ENCODE measurements around the gene PDE6A. TPM values are rescaled to one million over a fixed set of nuclear protein-coding genes. Genes with fewer than 3 reads are reported as not detected.
"Not testable (repeated sequence)": the region's sequence is repeated elsewhere in the genome, so short reads cannot be mapped to it uniquely, and the experiment has no call there.

The PDE6A gene
- total RNA-seq, 1 donor from 2014 or later, result 0.07 TPM

- H3K36me3 Mint-ChIP-seq (ENCODE audit: insufficient read depth), result no peaks in the 10 kb centered on the region
- H3K27me3 Mint-ChIP-seq, result peaks cover 4% of the 10 kb centered on the region
- DNase-seq (ENCODE audit: low spot score, unreplicated experiment), result no peak
- no peak for TF ChIP-seq CTCF (IDR thresholded peaks at IDR 0.05; ENCODE audit: unreplicated experiment)
- no peaks in the 10 kb centered on the region for H3K9me3 Mint-ChIP-seq (ENCODE audit: low read depth)
- no peak overlapping the region for H3K4me3 Mint-ChIP-seq (ENCODE audit: low read depth)
- peaks cover 1% of the 10 kb centered on the region for H3K4me1 Mint-ChIP-seq (ENCODE audit: low read depth)
- H3K27ac Mint-ChIP-seq, result no peak overlapping the region
Observed at GRCh38 chr5:149859746-149860145, 84.8 kb downstream of the PDE6A start.

GRCh38 chr5:149858481-149858880, 86.1 kb downstream of the PDE6A start:
- H3K4me3 Mint-ChIP-seq (ENCODE audit: low read depth); H3K27ac Mint-ChIP-seq; DNase-seq (ENCODE audit: low spot score, unreplicated experiment): not testable (repeated sequence)

GRCh38 chr5:149857499-149857898, 87.1 kb downstream of the PDE6A start:
- no peak overlapping the region for H3K27ac Mint-ChIP-seq
- H3K36me3 Mint-ChIP-seq (ENCODE audit: insufficient read depth), result no peaks in the 10 kb centered on the region
- peaks cover 7% of the 10 kb centered on the region for H3K27me3 Mint-ChIP-seq
- H3K9me3 Mint-ChIP-seq (ENCODE audit: low read depth), result no peaks in the 10 kb centered on the region
- H3K4me1 Mint-ChIP-seq (ENCODE audit: low read depth), result peaks cover 1% of the 10 kb centered on the region
- DNase-seq (ENCODE audit: low spot score, unreplicated experiment), result no peak
- TF ChIP-seq CTCF (IDR thresholded peaks at IDR 0.05; ENCODE audit: unreplicated experiment), result no peak
- no peak overlapping the region for H3K4me3 Mint-ChIP-seq (ENCODE audit: low read depth)

More at GRCh38 chr5:149858481-149858880, 86.1 kb downstream of the PDE6A start:
- H3K36me3 Mint-ChIP-seq (ENCODE audit: insufficient read depth); H3K9me3 Mint-ChIP-seq (ENCODE audit: low read depth); H3K27me3 Mint-ChIP-seq; H3K4me1 Mint-ChIP-seq (ENCODE audit: low read depth): not testable (repeated sequence)

GRCh38 chr5:149855366-149855765, 89.2 kb downstream of the PDE6A start:
- Mint-ChIP-seq H3K27ac (no peak overlapping the region), H3K4me1 (ENCODE audit: low read depth) (no peaks in the 10 kb centered on the region), H3K9me3 (ENCODE audit: low read depth) (no peaks in the 10 kb centered on the region), H3K27me3 (peaks cover 7% of the 10 kb centered on the region), H3K4me3 (ENCODE audit: low read depth) (no peak overlapping the region), H3K36me3 (ENCODE audit: insufficient read depth) (no peaks in the 10 kb centered on the region)
- no peak for TF ChIP-seq CTCF (IDR thresholded peaks at IDR 0.05; ENCODE audit: unreplicated experiment)
- DNase-seq (ENCODE audit: low spot score, unreplicated experiment), result no peak

- Mint-ChIP-seq H3K36me3 (ENCODE audit: insufficient read depth) (no peaks in the 10 kb centered on the region), H3K4me3 (ENCODE audit: low read depth) (no peak overlapping the region), H3K27me3 (peaks cover 7% of the 10 kb centered on the region), H3K4me1 (ENCODE audit: low read depth) (no peaks in the 10 kb centered on the region), H3K9me3 (ENCODE audit: low read depth) (no peaks in the 10 kb centered on the region), H3K27ac (no peak overlapping the region)
- TF ChIP-seq CTCF (IDR thresholded peaks at IDR 0.05; ENCODE audit: unreplicated experiment), result no peak
- no peak for DNase-seq (ENCODE audit: low spot score, unreplicated experiment)
Observed at GRCh38 chr5:149854866-149855265, 89.7 kb downstream of the PDE6A start.

- peaks cover 7% of the 10 kb centered on the region for H3K27me3 Mint-ChIP-seq
- no peak overlapping the region for H3K4me3 Mint-ChIP-seq (ENCODE audit: low read depth)
- H3K4me1 Mint-ChIP-seq (ENCODE audit: low read depth), result no peaks in the 10 kb centered on the region
- no peak for DNase-seq (ENCODE audit: low spot score, unreplicated experiment)
- H3K9me3 Mint-ChIP-seq (ENCODE audit: low read depth), result no peaks in the 10 kb centered on the region
- no peak for TF ChIP-seq CTCF (IDR thresholded peaks at IDR 0.05; ENCODE audit: unreplicated experiment)
- H3K27ac Mint-ChIP-seq, result no peak overlapping the region
- no peaks in the 10 kb centered on the region for H3K36me3 Mint-ChIP-seq (ENCODE audit: insufficient read depth)
Observed at GRCh38 chr5:149853701-149854100, 90.9 kb downstream of the PDE6A start.
